Urothelium cell line (cell line): ENCODE results near the gene WFDC10A.
"Not testable (repeated sequence)": the region's sequence is repeated elsewhere in the genome, so short reads cannot be mapped to it uniquely, and the experiment has no call there.

Experiments used
- DNase-seq: peaks from one replicate; pipeline ENCODE4 v3.0.0; 2011; ENCODE audit warnings: low spot score, mixed read lengths
- FAIRE-seq: peaks from 2 replicates; lab custom pipeline; 2011; peaks lifted over from hg19 to GRCh38; lab: Jason Lieb, UNC

WFDC10A gene

GRCh38 chr20:45629496-45630100, at the start of gene WFDC10A:
Gene WFDC10A, plus strand, starts transcription at chr20:45629739. Its CDS starts 75 bp downstream, at chr20:45629814.
- peak; percentile 80 for DNase-seq
- FAIRE-seq = peak; percentile 96

- FAIRE-seq = no peak
- DNase-seq = no peak
Measured at GRCh38 chr20:45581702-45582101, 47.8 kb upstream of the WFDC10A start.

- DNase-seq = no peak
- FAIRE-seq = peak; percentile 37
Measured at GRCh38 chr20:45583502-45583901, 46.0 kb upstream of the WFDC10A start.

- DNase-seq, FAIRE-seq: not testable (repeated sequence)
Measured at GRCh38 chr20:45584294-45584693, 45.2 kb upstream of the WFDC10A start.

GRCh38 chr20:45585986-45586385, 43.6 kb upstream of the WFDC10A start:
- not testable (repeated sequence) for FAIRE-seq, DNase-seq

- DNase-seq = peak; percentile 31
- no peak for FAIRE-seq
Measured at GRCh38 chr20:45588800-45589199, 40.7 kb upstream of the WFDC10A start.

- FAIRE-seq (no peak), DNase-seq (no peak)
Measured at GRCh38 chr20:45589725-45590124, 39.8 kb upstream of the WFDC10A start.

GRCh38 chr20:45592574-45593189, 36.9 kb upstream of the WFDC10A start:
- no peak for FAIRE-seq
- peak; percentile 65 for DNase-seq

- FAIRE-seq (no peak), DNase-seq (no peak)
Measured at GRCh38 chr20:45593498-45593897, 36.0 kb upstream of the WFDC10A start.

GRCh38 chr20:45595235-45595634, 34.3 kb upstream of the WFDC10A start:
- DNase-seq (no peak), FAIRE-seq (no peak)

GRCh38 chr20:45607810-45608209, 21.7 kb upstream of the WFDC10A start:
- no peak for FAIRE-seq
- no peak for DNase-seq

GRCh38 chr20:45611054-45611453, 18.5 kb upstream of the WFDC10A start:
- peak; percentile 53 for FAIRE-seq

GRCh38 chr20:45612314-45612713, 17.2 kb upstream of the WFDC10A start:
- DNase-seq (no peak), FAIRE-seq (no peak)

More at GRCh38 chr20:45611054-45611453, 18.5 kb upstream of the WFDC10A start:
- DNase-seq = peak; percentile 89

GRCh38 chr20:45617591-45617990, 11.9 kb upstream of the WFDC10A start:
- FAIRE-seq (no peak), DNase-seq (no peak)

- no peak for FAIRE-seq
- DNase-seq = no peak
Measured at GRCh38 chr20:45621593-45621992, 7.9 kb upstream of the WFDC10A start.

GRCh38 chr20:45626540-45626939, 3.0 kb upstream of the WFDC10A start:
- DNase-seq = no peak
- FAIRE-seq = no peak

- no peak for FAIRE-seq
- DNase-seq = no peak
Measured at GRCh38 chr20:45630371-45630770, 832 bp downstream of the WFDC10A start.

GRCh38 chr20:45631184-45631583, 1.6 kb downstream of the WFDC10A start, which contains the start of gene WFDC9:
Gene WFDC9, minus strand, starts transcription at chr20:45631284. Its CDS starts 21,103 bp downstream, at chr20:45610181.
- no peak for FAIRE-seq
- DNase-seq = no peak

- DNase-seq (no peak), FAIRE-seq (no peak)
Measured at GRCh38 chr20:45636513-45636912, 7.0 kb downstream of the WFDC10A start.

- no peak for FAIRE-seq
- DNase-seq = no peak
Measured at GRCh38 chr20:45639687-45640086, 10.1 kb downstream of the WFDC10A start.

GRCh38 chr20:45641076-45641475, 11.5 kb downstream of the WFDC10A start:
- FAIRE-seq, DNase-seq: not testable (repeated sequence)

GRCh38 chr20:45645869-45646268, 16.3 kb downstream of the WFDC10A start:
- FAIRE-seq, DNase-seq: not testable (repeated sequence)
